ENCODE results near the gene BMPR1A.
"Not testable (repeated sequence)": the region's sequence is repeated elsewhere in the genome, so short reads cannot be mapped to it uniquely, and the experiment has no call there.

- not testable (repeated sequence) for TF ChIP-seq POLR2AphosphoS5, CTCF, POLR2A (IDR thresholded peaks at IDR 0.05)
Observed at GRCh38 chr10:86853582-86853981, 97.2 kb downstream of the BMPR1A start.
